HCT116 (cell line): ENCODE results near the gene ASPRV1. TPM values are rescaled to one million over a fixed set of nuclear protein-coding genes. Genes with fewer than 3 reads are reported as not detected.

ENCODE experiments used
- ATAC-seq: fragments of 200-7000 bp; cut with Tn5 transposase; 2 replicates; pipeline ENCODE4 v1.9.1; 2020; ENCODE audit warnings: mild to moderate bottlenecking, moderate library complexity
- BruUV-seq: library from RNA; stranded (reverse); fragments of 400-500 nt; replicated peaks from 2 replicates; lab custom pipeline; 2021; lab: Mats Ljungman, UMichigan
- CTCF ChIA-PET: fragments of 300-600 bp; sonication (Branson Sonifier 250); formaldehyde crosslinking; loops from one replicate; lab custom pipeline; 2021; ENCODE audit warnings: antibody characterized with exemption; lab: Charles Lee
- POLR2A ChIA-PET: fragments of 300-600, 350-600 bp; sonication (Branson Sonifier 250); formaldehyde crosslinking; loops from one replicate; lab custom pipeline; 2021; ENCODE audit warnings: antibody characterized with exemption; lab: Charles Lee
- RAD21 ChIA-PET, 2 experiments: fragments of 300-600 bp; sonication (Branson Sonifier 250); formaldehyde crosslinking; loops; one replicate each; lab custom pipeline; 2023; ENCODE audit warnings: low total read pairs in 2 of 2; ENCODE audit not compliant: uncharacterized antibody in 2 of 2, unreplicated experiment in 2 of 2, low non-redundant PET in 1 of 2; lab: Charles Lee
- DNase-seq: peaks from one replicate; pipeline ENCODE4 v3.0.0-alpha.2; 2010; ENCODE audit warnings: low read depth, low spot score
- H2AFZ ChIP-seq: fragments of 200-600 bp; shearing (Covaris generic), sonication (generic); 2 replicates; pipeline ENCODE4 v1.6.1; 2017; ENCODE audit warnings: low read depth, mixed run types, mixed read lengths, antibody characterized with exemption, low read length; ENCODE audit not compliant: poor library complexity, severe bottlenecking
- H3K27ac ChIP-seq: 2 replicates; pipeline ENCODE4 v1.5.1; 2012; ENCODE audit warnings: low read depth, low read length
- H3K27me3 ChIP-seq: fragments of 200-600 bp; sonication (generic); 2 replicates; pipeline ENCODE4 v1.6.1; 2016; ENCODE audit warnings: mixed run types, low read length, mixed read lengths; ENCODE audit not compliant: insufficient read depth
- H3K36me3 ChIP-seq, 2 experiments: fragments of 200-500 bp in 1 of 2; fragments of 200-600 bp in 1 of 2; sonication (Bioruptor generic) in 1 of 2; sonication (generic) in 1 of 2; 2 replicates each; pipeline versions ENCODE4 v1.5.1 to v1.6.1; 2014 to 2016; ENCODE audit warnings: low read length in 2 of 2, inconsistent platforms in 1 of 2, mixed read lengths in 1 of 2, mixed run types in 1 of 2; ENCODE audit not compliant: insufficient read depth in 2 of 2, control insufficient read depth in 1 of 2
- H3K4me1 ChIP-seq, 2 experiments: fragments of 200-600 bp in 1 of 2; sonication (generic) in 1 of 2; 2 replicates each; pipeline versions ENCODE4 v1.5.1 to v1.6.1; 2012 to 2017; ENCODE audit warnings: low read length in 2 of 2, inconsistent platforms in 1 of 2, mild to moderate bottlenecking in 1 of 2, mixed read lengths in 1 of 2, mixed run types in 1 of 2, moderate library complexity in 1 of 2; ENCODE audit not compliant: insufficient read depth in 2 of 2, control insufficient read depth in 1 of 2
- H3K4me2 ChIP-seq: fragments of 200-600 bp; sonication (generic); 2 replicates; pipeline ENCODE4 v1.6.1; 2017; ENCODE audit warnings: mixed run types, low read length, mixed read lengths
- H3K4me3 ChIP-seq, 2 experiments: fragments of 200-600 bp in 1 of 2; sonication (generic) in 1 of 2; replicated peaks in 1 of 2; 2 replicates each; pipeline ENCODE4 v1.5.1; 2011 to 2016; ENCODE audit warnings: low read length in 2 of 2, control low read depth in 1 of 2, low read depth in 1 of 2, mild to moderate bottlenecking in 1 of 2, mixed read lengths in 1 of 2, mixed run types in 1 of 2
- H3K79me2 ChIP-seq: fragments of 200-600 bp; sonication (generic); 2 replicates; pipeline ENCODE4 v1.6.1; 2017; ENCODE audit warnings: mild to moderate bottlenecking, mixed run types, low read length, moderate library complexity, mixed read lengths; ENCODE audit not compliant: insufficient read depth
- H3K9ac ChIP-seq: fragments of 200-600 bp; sonication (generic); 2 replicates; pipeline ENCODE4 v1.6.1; 2016; ENCODE audit warnings: low read length, mixed read lengths
- H3K9me2 ChIP-seq: fragments of 200-600 bp; sonication (generic), shearing (Covaris generic); 2 replicates; pipeline ENCODE4 v1.6.1; 2017; ENCODE audit warnings: mixed run types, mild to moderate bottlenecking, moderate library complexity; ENCODE audit not compliant: insufficient read depth
- H3K9me3 ChIP-seq, 2 experiments: fragments of 200-500 bp in 1 of 2; fragments of 200-600 bp in 1 of 2; sonication (Bioruptor generic) in 1 of 2; sonication (generic) in 1 of 2; 2 replicates each; pipeline ENCODE4 v1.6.1; 2014 to 2017; ENCODE audit warnings: low read length in 2 of 2, mixed read lengths in 2 of 2, inconsistent platforms in 1 of 2, low read depth in 1 of 2, mild to moderate bottlenecking in 1 of 2, mixed run types in 1 of 2, moderate library complexity in 1 of 2; ENCODE audit not compliant: control insufficient read depth in 1 of 2, insufficient read depth in 1 of 2
- H4K20me1 ChIP-seq: fragments of 200-600 bp; sonication (generic), shearing (Covaris generic); 2 replicates; pipeline ENCODE4 v1.6.1; 2017; ENCODE audit warnings: mixed run types, mild to moderate bottlenecking, moderate library complexity; ENCODE audit not compliant: insufficient read depth
- CBX3 ChIP-seq: IDR thresholded peaks from 2 replicates; pipeline ENCODE4 v1.6.1; 2012; ENCODE audit warnings: low read depth
- ELF1 ChIP-seq: IDR thresholded peaks from 2 replicates; pipeline ENCODE4 v1.6.1; 2012; ENCODE audit warnings: low read depth, borderline replicate concordance
- EZH2 ChIP-seq: fragments of 200-600 bp; sonication (generic); IDR thresholded peaks from 2 replicates; pipeline ENCODE4 v1.6.1; 2017; ENCODE audit warnings: antibody characterized with exemption, mixed run types
- REST ChIP-seq: IDR thresholded peaks from 2 replicates; pipeline ENCODE4 v1.6.1; 2012; ENCODE audit warnings: low read depth
- SIN3A ChIP-seq: IDR thresholded peaks from 2 replicates; pipeline ENCODE4 v1.6.1; 2012; ENCODE audit warnings: low read depth
- intact Hi-C: fragments of 100-400 bp; cut with micrococcal nuclease; formaldehyde crosslinking; loops from 2 replicates; pipeline ENCODE4 v1.10.0; 2022
- total RNA-seq: library from RNA; stranded (reverse); gene quantifications from one replicate; pipeline ENCODE4 v1.2.1, GENCODE V29; 2021; ENCODE audit not compliant: unreplicated experiment

ASPRV1 gene
- total RNA-seq, 1 experiment from 2014 or later, result 1.1 TPM

GRCh38 chr2:69932596-69932922 lies 28.9 kb downstream of the ASPRV1 start (continued):
- no peak for TF ChIP-seq REST
- TF ChIP-seq CBX3, result no peak
- no peak for TF ChIP-seq ELF1

GRCh38 chr2:69931832-69932595 lies 29.4 kb downstream of the ASPRV1 start:
- intact Hi-C loops, result no loop called here
- CTCF ChIA-PET, result no interaction called here
- no peak overlapping the region for H3K4me2 ChIP-seq
- DNase-seq (no peak), ATAC-seq (no peak)
- H3K4me3 ChIP-seq, result no peak overlapping the region
- H3K9me3 ChIP-seq, result no peaks in the 10 kb centered on the region
- no peak overlapping the region for H3K9ac ChIP-seq
- no peaks in the 10 kb centered on the region for H3K9me2 ChIP-seq
- no peak overlapping the region for H2AFZ ChIP-seq
- no peak overlapping the region for H3K27ac ChIP-seq
- peaks cover 0 to 9% of the 10 kb centered on the region in 2 experiments; a peak in 1 of 4 replicates for H3K4me1 ChIP-seq
- TF ChIP-seq EZH2 (no peak), REST (no peak), ELF1 (no peak), SIN3A (no peak)
- TF ChIP-seq, all 23 proteins: peak for 0
- H3K27me3 ChIP-seq, result no peaks in the 10 kb centered on the region
- H3K36me3 ChIP-seq, result no peaks in the 10 kb centered on the region
- ChIA-PET POLR2A (no interaction called here), RAD21 (no interaction called here)
- no TSS peak for BruUV-seq
- no peaks in the 10 kb centered on the region for H4K20me1 ChIP-seq
- H3K79me2 ChIP-seq, result no peaks in the 10 kb centered on the region
